ENCODE results near the gene SMARCA1.

- TF ChIP-seq CTCF (IDR thresholded peaks at IDR 0.05) (no peak), POLR2A (IDR thresholded peaks at IDR 0.05) (no peak)
Measured at GRCh38 chrX:129559783-129560182, 36.5 kb upstream of the SMARCA1 start.
